ENCODE data around the gene ABCD1.

- TF ChIP-seq, protein P1, sequence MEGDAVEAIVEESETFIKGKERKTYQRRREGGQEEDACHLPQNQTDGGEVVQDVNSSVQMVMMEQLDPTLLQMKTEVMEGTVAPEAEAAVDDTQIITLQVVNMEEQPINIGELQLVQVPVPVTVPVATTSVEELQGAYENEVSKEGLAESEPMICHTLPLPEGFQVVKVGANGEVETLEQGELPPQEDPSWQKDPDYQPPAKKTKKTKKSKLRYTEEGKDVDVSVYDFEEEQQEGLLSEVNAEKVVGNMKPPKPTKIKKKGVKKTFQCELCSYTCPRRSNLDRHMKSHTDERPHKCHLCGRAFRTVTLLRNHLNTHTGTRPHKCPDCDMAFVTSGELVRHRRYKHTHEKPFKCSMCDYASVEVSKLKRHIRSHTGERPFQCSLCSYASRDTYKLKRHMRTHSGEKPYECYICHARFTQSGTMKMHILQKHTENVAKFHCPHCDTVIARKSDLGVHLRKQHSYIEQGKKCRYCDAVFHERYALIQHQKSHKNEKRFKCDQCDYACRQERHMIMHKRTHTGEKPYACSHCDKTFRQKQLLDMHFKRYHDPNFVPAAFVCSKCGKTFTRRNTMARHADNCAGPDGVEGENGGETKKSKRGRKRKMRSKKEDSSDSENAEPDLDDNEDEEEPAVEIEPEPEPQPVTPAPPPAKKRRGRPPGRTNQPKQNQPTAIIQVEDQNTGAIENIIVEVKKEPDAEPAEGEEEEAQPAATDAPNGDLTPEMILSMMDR (IDR thresholded peaks at IDR 0.05 in 8 of 11, conservative IDR thresholded peaks at IDR 0.05 in 3 of 11), result peak in 3 of 11 experiments; percentile 22 to 40 (median 39)
- peak; percentile 11 to 72 (median 57) for TF ChIP-seq POLR2AphosphoS5 (IDR thresholded peaks at IDR 0.05)
Observed at GRCh38 chrX:153723351-153724251, 1.1 kb upstream of the ABCD1 start.
